ENCODE measurements around the gene IFIT2. TPM values are rescaled to one million over a fixed set of nuclear protein-coding genes. Genes with fewer than 3 reads are reported as not detected.
A peak's percentile ranks its signal among the peaks of the same experiment; 100 is the strongest.

The IFIT2 gene
- total RNA-seq, 1 experiment from 2014 or later: 31.6 TPM

DNA sequence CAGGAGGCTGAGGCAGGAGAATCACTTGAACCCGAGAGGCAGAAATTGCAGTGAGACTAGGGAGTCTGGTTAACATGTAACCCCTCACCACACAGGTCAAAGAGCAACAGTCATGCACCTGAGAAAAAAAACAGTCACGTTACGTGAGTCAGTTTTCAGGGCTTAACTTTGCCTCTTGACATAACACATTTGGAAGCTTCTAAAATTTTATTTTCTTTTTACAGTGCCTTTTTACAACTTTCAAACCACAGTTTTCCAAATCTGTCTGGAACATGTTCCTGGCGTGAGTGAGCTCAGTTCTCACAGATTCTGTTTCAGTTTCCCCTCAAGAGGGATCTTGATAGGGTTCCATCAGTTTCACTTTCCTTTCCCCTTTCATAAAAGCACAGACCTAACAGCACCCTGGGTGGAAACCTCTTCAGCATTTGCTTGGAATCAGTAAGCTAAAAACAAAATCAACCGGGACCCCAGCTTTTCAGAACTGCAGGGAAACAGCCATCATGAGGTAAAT lies 30.3 kb downstream of the IFIT2 start:
- TF ChIP-seq POLR2AphosphoS5 (IDR thresholded peaks at IDR 0.05; ENCODE audit: low read depth, low read length): no peak
- TF ChIP-seq, protein P1, sequence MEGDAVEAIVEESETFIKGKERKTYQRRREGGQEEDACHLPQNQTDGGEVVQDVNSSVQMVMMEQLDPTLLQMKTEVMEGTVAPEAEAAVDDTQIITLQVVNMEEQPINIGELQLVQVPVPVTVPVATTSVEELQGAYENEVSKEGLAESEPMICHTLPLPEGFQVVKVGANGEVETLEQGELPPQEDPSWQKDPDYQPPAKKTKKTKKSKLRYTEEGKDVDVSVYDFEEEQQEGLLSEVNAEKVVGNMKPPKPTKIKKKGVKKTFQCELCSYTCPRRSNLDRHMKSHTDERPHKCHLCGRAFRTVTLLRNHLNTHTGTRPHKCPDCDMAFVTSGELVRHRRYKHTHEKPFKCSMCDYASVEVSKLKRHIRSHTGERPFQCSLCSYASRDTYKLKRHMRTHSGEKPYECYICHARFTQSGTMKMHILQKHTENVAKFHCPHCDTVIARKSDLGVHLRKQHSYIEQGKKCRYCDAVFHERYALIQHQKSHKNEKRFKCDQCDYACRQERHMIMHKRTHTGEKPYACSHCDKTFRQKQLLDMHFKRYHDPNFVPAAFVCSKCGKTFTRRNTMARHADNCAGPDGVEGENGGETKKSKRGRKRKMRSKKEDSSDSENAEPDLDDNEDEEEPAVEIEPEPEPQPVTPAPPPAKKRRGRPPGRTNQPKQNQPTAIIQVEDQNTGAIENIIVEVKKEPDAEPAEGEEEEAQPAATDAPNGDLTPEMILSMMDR (IDR thresholded peaks at IDR 0.05): no peak
- TF ChIP-seq SIN3A (IDR thresholded peaks at IDR 0.05; ENCODE audit: borderline replicate concordance, insufficient read depth, low read depth, low read length): no peak
- TF ChIP-seq, protein P2, sequence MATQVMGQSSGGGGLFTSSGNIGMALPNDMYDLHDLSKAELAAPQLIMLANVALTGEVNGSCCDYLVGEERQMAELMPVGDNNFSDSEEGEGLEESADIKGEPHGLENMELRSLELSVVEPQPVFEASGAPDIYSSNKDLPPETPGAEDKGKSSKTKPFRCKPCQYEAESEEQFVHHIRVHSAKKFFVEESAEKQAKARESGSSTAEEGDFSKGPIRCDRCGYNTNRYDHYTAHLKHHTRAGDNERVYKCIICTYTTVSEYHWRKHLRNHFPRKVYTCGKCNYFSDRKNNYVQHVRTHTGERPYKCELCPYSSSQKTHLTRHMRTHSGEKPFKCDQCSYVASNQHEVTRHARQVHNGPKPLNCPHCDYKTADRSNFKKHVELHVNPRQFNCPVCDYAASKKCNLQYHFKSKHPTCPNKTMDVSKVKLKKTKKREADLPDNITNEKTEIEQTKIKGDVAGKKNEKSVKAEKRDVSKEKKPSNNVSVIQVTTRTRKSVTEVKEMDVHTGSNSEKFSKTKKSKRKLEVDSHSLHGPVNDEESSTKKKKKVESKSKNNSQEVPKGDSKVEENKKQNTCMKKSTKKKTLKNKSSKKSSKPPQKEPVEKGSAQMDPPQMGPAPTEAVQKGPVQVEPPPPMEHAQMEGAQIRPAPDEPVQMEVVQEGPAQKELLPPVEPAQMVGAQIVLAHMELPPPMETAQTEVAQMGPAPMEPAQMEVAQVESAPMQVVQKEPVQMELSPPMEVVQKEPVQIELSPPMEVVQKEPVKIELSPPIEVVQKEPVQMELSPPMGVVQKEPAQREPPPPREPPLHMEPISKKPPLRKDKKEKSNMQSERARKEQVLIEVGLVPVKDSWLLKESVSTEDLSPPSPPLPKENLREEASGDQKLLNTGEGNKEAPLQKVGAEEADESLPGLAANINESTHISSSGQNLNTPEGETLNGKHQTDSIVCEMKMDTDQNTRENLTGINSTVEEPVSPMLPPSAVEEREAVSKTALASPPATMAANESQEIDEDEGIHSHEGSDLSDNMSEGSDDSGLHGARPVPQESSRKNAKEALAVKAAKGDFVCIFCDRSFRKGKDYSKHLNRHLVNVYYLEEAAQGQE (IDR thresholded peaks at IDR 0.05; ENCODE audit: insufficient read depth in 1 of 2, low read depth in 2 of 2, low read length in 1 of 2): no peak
- TF ChIP-seq TCF7L2 (IDR thresholded peaks at IDR 0.05; ENCODE audit: low read depth, low read length): no peak
- peaks cover 41% of the 10 kb centered on the region for H3K4me1 ChIP-seq (ENCODE audit: control insufficient read depth, insufficient read depth, low read length)
- BruUV-seq (replicated peaks): no TSS peak
- ATAC-seq (peak; percentile 37), DNase-seq (ENCODE audit: low read depth, low spot score) (no peak)
- no peaks in the 10 kb centered on the region for H3K36me3 ChIP-seq (ENCODE audit: control insufficient read depth, insufficient read depth, low read length)
- no peaks in the 10 kb centered on the region for H3K9me3 ChIP-seq (ENCODE audit: control insufficient read depth, insufficient read depth, low read depth, low read length)
- ChIA-PET POLR2A (interaction anchor here (0.8 kb wide), 1 partner anchor 20 kb away, joined by 3 read pairs; no protein-coding TSS in a partner anchor), CTCF (no interaction called here)
- no peaks in the 10 kb centered on the region for H3K27me3 ChIP-seq (ENCODE audit: control insufficient read depth, insufficient read depth, low read length)
- intact Hi-C loops (cut with micrococcal nuclease; ENCODE audit: unreplicated experiment): no loop called here
- H3K27ac ChIP-seq (ENCODE audit: low read length): peak overlapping the region; percentile 80
- in situ Hi-C loops (cut with HindIII; ENCODE audit: low pct_unique_long_range_greater_than_20kb, low sequenced_read_pairs): no loop called here
- H3K4me3 ChIP-seq (ENCODE audit: low read depth in 2 of 2, low read length in 2 of 2): peak overlapping the region; percentile 20 to 52

- H3K4me3 ChIP-seq (ENCODE audit: low read depth in 2 of 2, low read length in 2 of 2): no peak overlapping the region
- DNase-seq (ENCODE audit: low read depth, low spot score) (no peak), ATAC-seq (no peak)
- POLR2A ChIA-PET: no interaction called here
- H3K27ac ChIP-seq (ENCODE audit: low read length): no peak overlapping the region
- in situ Hi-C loops (cut with HindIII; ENCODE audit: low pct_unique_long_range_greater_than_20kb, low sequenced_read_pairs): no loop called here
- H3K9me3 ChIP-seq (ENCODE audit: control insufficient read depth, insufficient read depth, low read depth, low read length): no peaks in the 10 kb centered on the region
- intact Hi-C loops (cut with micrococcal nuclease; ENCODE audit: unreplicated experiment): no loop called here
- no peak for TF ChIP-seq POLR2AphosphoS5 (IDR thresholded peaks at IDR 0.05; ENCODE audit: low read depth, low read length)
- no peak for TF ChIP-seq TCF7L2 (IDR thresholded peaks at IDR 0.05; ENCODE audit: low read depth, low read length)
- TF ChIP-seq, protein P2 (IDR thresholded peaks at IDR 0.05; ENCODE audit: insufficient read depth in 1 of 2, low read depth in 2 of 2, low read length in 1 of 2): no peak
- TF ChIP-seq, protein P1 (IDR thresholded peaks at IDR 0.05): no peak
- no peak for TF ChIP-seq SIN3A (IDR thresholded peaks at IDR 0.05; ENCODE audit: borderline replicate concordance, insufficient read depth, low read depth, low read length)
- peaks cover 26% of the 10 kb centered on the region for H3K4me1 ChIP-seq (ENCODE audit: control insufficient read depth, insufficient read depth, low read length)
- CTCF ChIA-PET: no interaction called here
- no peaks in the 10 kb centered on the region for H3K27me3 ChIP-seq (ENCODE audit: control insufficient read depth, insufficient read depth, low read length)
- no TSS peak for BruUV-seq (replicated peaks)
- no peaks in the 10 kb centered on the region for H3K36me3 ChIP-seq (ENCODE audit: control insufficient read depth, insufficient read depth, low read length)
Measured at GRCh38 chr10:89335226-89335625, 33.4 kb downstream of the IFIT2 start.
